Measurements from ENCODE around the gene MCC.

- TF ChIP-seq CTCF (conservative IDR thresholded peaks at IDR 0.05; ENCODE audit: low read length) = no peak
- TF ChIP-seq EZH2phosphoT487 (IDR thresholded peaks at IDR 0.05; ENCODE audit: borderline replicate concordance, low read depth, low read length) = no peak
These were observed 295.7 kb downstream of the MCC start for GRCh38 chr5:113192541-113192940.
